ENCODE results near the gene PRSS56. TPM values are rescaled to one million over a fixed set of nuclear protein-coding genes. Genes with fewer than 3 reads are reported as not detected.

PRSS56 gene
- total and polyA plus RNA-seq, 2 of the 8 experiments (the other 6 are each of a cell fraction or from before 2014, with no cell fraction given) = 0.03 TPM; not detected in 1

- H3K79me1 ChIP-seq (ENCODE audit: low read depth, low read length) = no peaks in the 10 kb centered on the region
- no peak overlapping the region for H3K27ac ChIP-seq (ENCODE audit: low read depth, low read length)
- H3K9me3 ChIP-seq (ENCODE audit: insufficient read depth in 2 of 2, low read depth in 1 of 2, low read length in 1 of 2) = no peaks in the 10 kb centered on the region; a peak in 1 of 4 replicates
- no peak overlapping the region for H3K23ac ChIP-seq (ENCODE audit: insufficient read length)
- peaks cover 12 to 32% (median 25%) of the 10 kb centered on the region in 4 experiments; a peak in 6 of 7 replicates for H3K27me3 ChIP-seq (replicated peaks in 1 of 4; ENCODE audit: control insufficient read depth in 3 of 4, extremely low read depth in 1 of 4, insufficient read depth in 3 of 4, low read length in 3 of 4)
- H3K4ac ChIP-seq (replicated peaks; ENCODE audit: insufficient read length, low read depth, low read length) = no peak overlapping the region
- H3K4me1 ChIP-seq (replicated peaks in 1 of 4; ENCODE audit: control insufficient read depth in 3 of 4, insufficient read depth in 4 of 4, low read length in 3 of 4) = peaks cover 0 to 34% (median 20%) of the 10 kb centered on the region in 4 experiments; a peak in 6 of 7 replicates
- H3K4me3 ChIP-seq (ENCODE audit: extremely low read depth in 1 of 4, insufficient read depth in 2 of 4, low read depth in 3 of 4, low read length in 4 of 4) = no peak overlapping the region
- H4K8ac ChIP-seq (ENCODE audit: extremely low read depth, insufficient read depth, low read length) = no peak overlapping the region
- WGBS, 2 experiments (ENCODE audit: extremely low coverage in 1 of 2, insufficient coverage in 1 of 2, insufficient read length in 1 of 2, insufficient replicate concordance in 2 of 2, low coverage in 1 of 2, low lambda C conversion rate in 2 of 2, missing lambda C conversion rate in 1 of 2) = 91% methylated on average over 12 of the region's 12 CpGs; no CpG with 5 or more reads in 1 of the 2 experiments
- ChIA-PET CTCF (ENCODE audit: partially characterized antibody) (interaction anchor here (0.7 to 3.6 kb wide), 4 partner anchors 10 to 479 kb away, joined by 3 to 32 read pairs (median 8); partner anchors contain the start of gene PRSS56), POLR2A (ENCODE audit: partially characterized antibody) (interaction anchor here (1.2 to 1.3 kb wide), 2 partner anchors 20 to 32 kb away, joined by 3 to 4 read pairs; no protein-coding TSS in a partner anchor)
- H4K20me1 ChIP-seq (replicated peaks in 1 of 2; ENCODE audit: control insufficient read depth in 1 of 2, insufficient read depth in 2 of 2, low read length in 2 of 2) = peaks cover 0 to 1% of the 10 kb centered on the region in 2 experiments
- no peak overlapping the region for H4K5ac ChIP-seq (ENCODE audit: insufficient read length, low read depth, low read length)
- no peak overlapping the region for H2AFZ ChIP-seq (ENCODE audit: low read length)
- peaks cover 5% of the 10 kb centered on the region; the same call in 1 of the 2 replicates for H3K23me2 ChIP-seq (ENCODE audit: low read depth, low read length)
- no peak overlapping the region for H2BK5ac ChIP-seq (ENCODE audit: low read depth, low read length)
- peak overlapping the region; percentile 19 for H4K91ac ChIP-seq (replicated peaks; ENCODE audit: insufficient read length, low read length)
- no peak overlapping the region for H2AK5ac ChIP-seq (ENCODE audit: low read depth, low read length)
- H3K56ac ChIP-seq (replicated peaks; ENCODE audit: insufficient read length, low read depth, low read length) = no peak overlapping the region
- H3K79me2 ChIP-seq (ENCODE audit: control insufficient read depth in 1 of 2, insufficient read depth in 2 of 2, low read length in 2 of 2) = no peaks in the 10 kb centered on the region
- peak overlapping the region; percentile 7; the same call in 1 of the 2 replicates for H3K18ac ChIP-seq (ENCODE audit: extremely low read depth, low read length)
- H3K36me3 ChIP-seq (ENCODE audit: control insufficient read depth in 2 of 4, insufficient read depth in 4 of 4, low read length in 3 of 4) = peaks cover 0 to 4% (median 0%) of the 10 kb centered on the region in 4 experiments; a peak in 1 of 8 replicates
- FAIRE-seq = no peak
- DNase-seq (ENCODE audit: low read depth in 1 of 2, low spot score in 2 of 2) = no peak
- H3K14ac ChIP-seq (ENCODE audit: insufficient read length) = no peak overlapping the region
- no peak overlapping the region for H2BK120ac ChIP-seq (replicated peaks; ENCODE audit: low read depth, low read length)
- no peak overlapping the region for H2BK15ac ChIP-seq (ENCODE audit: low read length)
- no peak overlapping the region for H2BK20ac ChIP-seq (ENCODE audit: low read length)
- H2BK12ac ChIP-seq (ENCODE audit: low read depth, low read length) = no peak overlapping the region
- TF ChIP-seq CHD2 (IDR thresholded peaks at IDR 0.05; ENCODE audit: low read length) (no peak), JUN (IDR thresholded peaks at IDR 0.05; ENCODE audit: low read depth, low read length) (no peak), CTBP2 (IDR thresholded peaks at IDR 0.05; ENCODE audit: borderline replicate concordance, insufficient read depth, insufficient read length, low read length) (no peak), SIRT6 (IDR thresholded peaks at IDR 0.05; ENCODE audit: low read length) (no peak)
- H3K4me2 ChIP-seq (ENCODE audit: insufficient read depth in 1 of 2, low read depth in 2 of 2, low read length in 2 of 2) = no peak overlapping the region; a peak in 1 of 4 replicates
- no peak overlapping the region for H3K9ac ChIP-seq (replicated peaks in 1 of 4; ENCODE audit: extremely low read depth in 1 of 4, low read depth in 3 of 4, low read length in 3 of 4)
Measured at GRCh38 chr2:232491139-232491780, 28.9 kb upstream of the PRSS56 start.

Data from H1 (cell line).